Measurements from ENCODE around the gene TBC1D10A. TPM values are rescaled to one million over a fixed set of nuclear protein-coding genes. Genes with fewer than 3 reads are reported as not detected.
"Not testable (repeated sequence)": the region's sequence is repeated elsewhere in the genome, so short reads cannot be mapped to it uniquely, and the experiment has no call there.

Gene TBC1D10A
- polyA plus RNA-seq, 4 donors, result 8.5 to 16.3 (median 14.4) TPM

DNA sequence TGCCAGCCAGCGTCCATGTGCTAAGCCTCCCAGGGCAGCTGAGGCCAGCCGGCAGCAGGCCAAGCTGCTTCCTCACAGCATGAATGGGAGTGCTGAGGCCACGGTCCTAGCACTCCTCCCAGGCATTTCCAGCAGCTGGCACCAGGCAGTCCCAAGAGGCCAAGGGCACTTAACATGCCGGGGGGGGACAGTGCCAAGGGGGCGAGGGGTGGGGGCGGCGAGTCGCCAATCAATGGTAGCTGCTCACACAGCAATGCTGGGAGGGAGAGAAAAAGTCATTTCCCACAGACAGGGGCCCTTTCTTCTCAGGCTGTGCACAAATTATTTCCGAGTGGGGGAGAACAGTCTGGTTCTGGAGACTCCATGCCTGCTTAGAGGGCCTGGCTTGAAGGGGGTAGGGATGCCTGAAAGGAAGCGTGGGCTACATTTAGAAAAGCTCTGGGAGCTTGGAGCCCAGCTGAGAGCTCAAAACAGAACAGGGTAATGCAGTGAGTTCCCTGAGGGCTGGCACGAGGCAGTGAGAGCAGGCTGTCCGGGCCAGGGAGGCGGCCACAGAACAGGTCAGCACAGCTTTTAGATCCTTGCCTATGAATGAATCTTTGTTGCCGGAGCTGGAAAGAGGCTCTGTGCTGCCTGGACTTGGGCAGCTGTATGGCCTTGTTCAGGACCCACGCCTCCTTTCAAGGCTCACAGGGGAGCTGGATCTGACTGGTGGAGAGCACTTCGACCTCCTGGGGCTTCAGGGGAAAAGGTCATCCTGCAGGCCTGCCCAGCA is 14.4 kb upstream of the TBC1D10A start:
- no peak for DNase-seq
- Histone ChIP-seq H3K4me1 (ENCODE audit: control insufficient read depth in 3 of 3, insufficient read depth in 2 of 3, low read depth in 1 of 3, low read length in 2 of 3) (peaks cover 0 to 2% (median 0%) of the 10 kb centered on the region in 3 donors), H3K36me3 (ENCODE audit: control insufficient read depth in 3 of 3, insufficient read depth in 2 of 3, low read depth in 1 of 3, low read length in 3 of 3) (peaks cover 60 to 93% (median 70%) of the 10 kb centered on the region in 3 donors), H3K27ac (ENCODE audit: low read depth in 1 of 3, low read length in 2 of 3) (no peak overlapping the region), H3K9me3 (ENCODE audit: control insufficient read depth in 2 of 2, insufficient read depth in 1 of 2, low read depth in 1 of 2, low read length in 1 of 2) (no peaks in the 10 kb centered on the region), H3K4me3 (ENCODE audit: low read depth in 1 of 3, low read length in 3 of 3) (no peak overlapping the region), H3K27me3 (ENCODE audit: control insufficient read depth in 3 of 3, insufficient read depth in 3 of 3, low read length in 3 of 3) (no peaks in the 10 kb centered on the region)
- FAIRE-seq, result no peak
- WGBS, 3 donors, result 82 to 93% (median 88%) methylated on average over 14 to 16 of the region's 16 CpGs

DNA sequence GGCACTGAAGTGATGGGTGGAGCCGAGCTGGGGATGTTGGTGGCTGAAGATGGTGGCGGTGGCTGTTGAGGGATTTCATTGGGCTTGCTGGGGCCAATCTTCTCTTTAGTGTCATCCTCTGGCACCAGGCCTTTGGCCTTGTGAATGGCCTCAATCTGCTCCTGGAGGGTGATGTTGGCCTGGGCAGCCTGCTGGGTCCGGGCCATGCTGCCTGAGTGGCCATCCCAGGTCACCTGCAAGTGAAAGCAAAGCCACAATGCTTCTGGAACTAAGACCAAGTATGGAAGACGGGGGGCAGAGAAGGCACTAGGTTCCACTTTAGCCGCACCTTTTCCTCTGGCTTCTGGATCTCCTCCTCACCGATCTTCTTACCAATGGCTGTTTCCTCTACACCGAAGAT is 12.1 kb upstream of the TBC1D10A start:
- Histone ChIP-seq H3K4me1 (ENCODE audit: control insufficient read depth in 3 of 3, insufficient read depth in 2 of 3, low read depth in 1 of 3, low read length in 2 of 3) (peaks cover 0 to 2% (median 0%) of the 10 kb centered on the region in 3 donors), H3K9me3 (ENCODE audit: control insufficient read depth in 2 of 2, insufficient read depth in 1 of 2, low read depth in 1 of 2, low read length in 1 of 2) (no peaks in the 10 kb centered on the region), H3K27me3 (ENCODE audit: control insufficient read depth in 3 of 3, insufficient read depth in 3 of 3, low read length in 3 of 3) (no peaks in the 10 kb centered on the region), H3K27ac (ENCODE audit: low read depth in 1 of 3, low read length in 2 of 3) (no peak overlapping the region), H3K36me3 (ENCODE audit: control insufficient read depth in 3 of 3, insufficient read depth in 2 of 3, low read depth in 1 of 3, low read length in 3 of 3) (peaks cover 61 to 95% (median 69%) of the 10 kb centered on the region in 3 donors), H3K4me3 (ENCODE audit: low read depth in 1 of 3, low read length in 3 of 3) (no peak overlapping the region)
- no peak for FAIRE-seq
- WGBS, 3 donors, result 94 to 97% (median 97%) methylated on average over 7 of the region's 7 CpGs
- DNase-seq, result no peak

DNA sequence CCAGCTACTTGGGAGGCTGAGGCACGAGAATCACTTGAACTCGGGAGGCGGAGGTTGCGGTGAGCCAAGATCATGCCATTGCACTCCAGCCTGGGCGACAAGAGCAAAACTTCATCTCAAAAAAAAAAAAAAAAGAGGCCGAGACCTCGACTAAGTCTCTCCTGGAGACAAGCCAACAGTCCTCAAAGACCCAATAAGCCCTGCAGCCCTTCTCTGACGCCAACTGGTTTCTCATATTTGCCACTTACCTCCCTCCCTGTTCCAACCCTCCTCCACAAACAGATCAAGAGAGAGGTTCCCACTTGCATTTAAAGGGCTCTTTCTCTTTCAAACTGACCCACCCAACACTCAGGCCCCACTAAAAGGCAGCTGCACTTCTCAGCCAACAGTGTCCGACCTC is 11.6 kb upstream of the TBC1D10A start:
- not testable (repeated sequence) for H3K27ac ChIP-seq (ENCODE audit: low read depth in 1 of 3, low read length in 2 of 3); H3K9me3 ChIP-seq (ENCODE audit: control insufficient read depth in 2 of 2, insufficient read depth in 1 of 2, low read depth in 1 of 2, low read length in 1 of 2); FAIRE-seq; H3K4me1 ChIP-seq (ENCODE audit: control insufficient read depth in 3 of 3, insufficient read depth in 2 of 3, low read depth in 1 of 3, low read length in 2 of 3); H3K27me3 ChIP-seq (ENCODE audit: control insufficient read depth in 3 of 3, insufficient read depth in 3 of 3, low read length in 3 of 3); H3K4me3 ChIP-seq (ENCODE audit: low read depth in 1 of 3, low read length in 3 of 3); DNase-seq
- WGBS, 3 donors, result 87 to 90% (median 90%) methylated on average over 8 to 9 of the region's 9 CpGs
- H3K36me3 ChIP-seq (ENCODE audit: control insufficient read depth in 3 of 3, insufficient read depth in 2 of 3, low read depth in 1 of 3, low read length in 3 of 3), result peaks cover 63 to 96% (median 69%) of the 10 kb centered on the region in 3 donors

DNA sequence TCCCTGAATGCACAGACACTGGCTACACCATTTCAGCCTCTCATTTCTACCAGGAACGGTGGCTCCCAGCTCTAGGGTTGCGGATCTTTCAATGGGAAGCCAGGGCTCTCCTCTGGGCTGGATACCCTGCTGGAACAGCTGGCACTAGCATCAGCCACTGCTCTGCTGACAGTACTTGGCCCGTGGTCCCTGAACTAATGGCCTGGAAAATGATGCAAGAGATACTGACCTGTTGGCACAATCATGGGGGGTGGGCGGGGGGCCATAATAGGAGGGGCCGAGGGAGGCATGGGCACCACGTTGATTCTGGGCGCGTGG is 10.7 kb upstream of the TBC1D10A start:
- FAIRE-seq (no peak), DNase-seq (no peak)
- Histone ChIP-seq H3K9me3 (ENCODE audit: control insufficient read depth in 2 of 2, insufficient read depth in 1 of 2, low read depth in 1 of 2, low read length in 1 of 2) (no peaks in the 10 kb centered on the region), H3K4me1 (ENCODE audit: control insufficient read depth in 3 of 3, insufficient read depth in 2 of 3, low read depth in 1 of 3, low read length in 2 of 3) (peaks cover 0 to 2% (median 0%) of the 10 kb centered on the region in 3 donors), H3K36me3 (ENCODE audit: control insufficient read depth in 3 of 3, insufficient read depth in 2 of 3, low read depth in 1 of 3, low read length in 3 of 3) (peaks cover 65 to 97% (median 67%) of the 10 kb centered on the region in 3 donors), H3K27ac (ENCODE audit: low read depth in 1 of 3, low read length in 2 of 3) (no peak overlapping the region), H3K4me3 (ENCODE audit: low read depth in 1 of 3, low read length in 3 of 3) (no peak overlapping the region), H3K27me3 (ENCODE audit: control insufficient read depth in 3 of 3, insufficient read depth in 3 of 3, low read length in 3 of 3) (no peaks in the 10 kb centered on the region)
- 93 to 96% (median 95%) methylated on average over 8 of the region's 8 CpGs for whole genome bisulfite sequencing, 3 donors

DNA sequence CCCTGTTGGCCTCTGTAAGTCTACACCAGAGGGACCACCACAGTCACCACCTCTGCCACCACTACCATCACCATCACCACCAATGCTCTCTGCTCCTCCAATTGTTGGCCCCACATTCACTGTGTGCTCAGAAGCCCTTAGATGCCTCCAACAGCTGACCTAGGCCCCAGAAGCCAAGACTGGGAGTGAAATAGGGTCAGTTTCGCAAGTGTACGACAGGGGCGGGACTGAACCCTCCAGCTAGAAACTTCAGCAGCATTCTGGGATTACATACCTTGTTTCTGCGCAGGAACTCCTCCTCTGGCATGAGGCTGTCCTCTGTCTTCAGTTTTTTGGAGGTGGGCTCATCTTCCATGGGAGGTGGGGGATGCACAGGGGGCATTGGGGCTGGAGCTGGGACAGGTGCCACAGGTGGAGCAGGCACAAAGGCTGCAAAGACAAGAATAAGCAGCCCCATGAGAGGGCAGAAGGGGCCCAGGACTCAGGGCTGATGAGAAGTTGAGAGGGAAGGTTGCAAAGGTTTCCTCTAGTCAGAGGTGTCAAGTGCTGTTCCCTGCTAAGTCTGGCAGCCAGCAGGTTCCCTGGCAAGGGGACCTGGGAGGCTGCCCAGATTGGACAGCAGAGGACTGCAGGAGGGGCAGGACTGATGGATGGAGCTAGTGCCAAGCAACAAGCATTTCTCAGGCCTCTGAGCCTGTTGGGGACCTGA is 10.2 kb upstream of the TBC1D10A start:
- H3K27me3 ChIP-seq (ENCODE audit: control insufficient read depth in 3 of 3, insufficient read depth in 3 of 3, low read length in 3 of 3), result no peaks in the 10 kb centered on the region
- FAIRE-seq (no peak), DNase-seq (no peak)
- H3K27ac ChIP-seq (ENCODE audit: low read depth in 1 of 3, low read length in 2 of 3), result no peak overlapping the region
- H3K36me3 ChIP-seq (ENCODE audit: control insufficient read depth in 3 of 3, insufficient read depth in 2 of 3, low read depth in 1 of 3, low read length in 3 of 3), result peaks cover 63 to 94% (median 65%) of the 10 kb centered on the region in 3 donors
- H3K4me3 ChIP-seq (ENCODE audit: low read depth in 1 of 3, low read length in 3 of 3), result no peak overlapping the region
- H3K4me1 ChIP-seq (ENCODE audit: control insufficient read depth in 3 of 3, insufficient read depth in 2 of 3, low read depth in 1 of 3, low read length in 2 of 3), result no peaks in the 10 kb centered on the region
- WGBS, 3 donors, result 95 to 100% (median 96%) methylated on average over 4 of the region's 4 CpGs
- no peaks in the 10 kb centered on the region for H3K9me3 ChIP-seq (ENCODE audit: control insufficient read depth in 2 of 2, insufficient read depth in 1 of 2, low read depth in 1 of 2, low read length in 1 of 2)

DNA sequence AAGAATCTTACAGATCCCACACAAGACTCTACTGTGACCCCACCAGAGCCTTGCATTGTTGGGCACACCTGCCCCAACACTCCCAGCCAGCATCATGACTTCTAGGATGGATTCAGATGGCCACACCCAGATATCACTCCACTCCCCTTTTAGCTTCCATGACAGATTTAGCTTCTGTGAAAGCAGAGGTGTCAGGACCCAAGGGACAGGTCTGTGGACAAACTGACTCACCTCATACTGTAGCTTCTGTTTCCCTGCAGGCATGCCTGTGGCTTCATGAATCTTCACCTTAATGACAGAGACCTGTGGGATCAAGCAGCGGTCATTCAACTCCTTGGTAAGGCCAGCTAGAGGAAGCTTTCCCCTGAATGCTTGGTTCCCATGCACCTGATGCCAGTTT is 8.5 kb upstream of the TBC1D10A start:
- Histone ChIP-seq H3K9me3 (ENCODE audit: control insufficient read depth in 2 of 2, insufficient read depth in 1 of 2, low read depth in 1 of 2, low read length in 1 of 2) (no peaks in the 10 kb centered on the region), H3K4me1 (ENCODE audit: control insufficient read depth in 3 of 3, insufficient read depth in 2 of 3, low read depth in 1 of 3, low read length in 2 of 3) (no peaks in the 10 kb centered on the region), H3K27me3 (ENCODE audit: control insufficient read depth in 3 of 3, insufficient read depth in 3 of 3, low read length in 3 of 3) (no peaks in the 10 kb centered on the region), H3K36me3 (ENCODE audit: control insufficient read depth in 3 of 3, insufficient read depth in 2 of 3, low read depth in 1 of 3, low read length in 3 of 3) (peaks cover 51 to 88% (median 55%) of the 10 kb centered on the region in 3 donors), H3K4me3 (ENCODE audit: low read depth in 1 of 3, low read length in 3 of 3) (no peak overlapping the region), H3K27ac (ENCODE audit: low read depth in 1 of 3, low read length in 2 of 3) (no peak overlapping the region)
- FAIRE-seq, result no peak
- DNase-seq, result no peak
- WGBS, 3 donors, result 95 to 100% (median 100%) methylated on average over 1 of the region's 1 CpG

DNA sequence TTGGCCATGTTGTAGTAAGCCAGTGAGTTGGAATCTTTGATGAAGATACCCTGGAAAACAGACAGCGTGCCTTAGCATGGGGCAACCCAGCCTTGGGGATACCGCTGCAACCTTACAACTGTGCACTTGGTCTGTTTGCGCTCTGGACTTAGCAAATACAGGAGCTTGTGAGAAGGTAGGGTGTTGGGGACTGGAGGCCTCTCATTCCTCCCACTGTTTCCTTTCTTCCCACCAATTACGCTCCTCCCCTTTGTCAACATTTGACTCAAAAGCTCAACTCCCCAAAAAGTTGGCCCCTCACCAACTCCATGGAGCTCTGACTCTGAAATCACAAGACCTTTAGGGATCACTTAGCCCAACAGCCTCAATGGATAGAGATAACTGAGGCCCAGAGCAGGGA is 7.9 kb upstream of the TBC1D10A start:
- peaks cover 45 to 84% (median 53%) of the 10 kb centered on the region in 3 donors for H3K36me3 ChIP-seq (ENCODE audit: control insufficient read depth in 3 of 3, insufficient read depth in 2 of 3, low read depth in 1 of 3, low read length in 3 of 3)
- 95 to 98% (median 98%) methylated on average over 4 of the region's 4 CpGs for WGBS, 3 donors
- H3K27me3 ChIP-seq (ENCODE audit: control insufficient read depth in 3 of 3, insufficient read depth in 3 of 3, low read length in 3 of 3), result no peaks in the 10 kb centered on the region
- H3K27ac ChIP-seq (ENCODE audit: low read depth in 1 of 3, low read length in 2 of 3), result no peak overlapping the region
- no peak overlapping the region for H3K4me3 ChIP-seq (ENCODE audit: low read depth in 1 of 3, low read length in 3 of 3)
- DNase-seq, result no peak
- H3K4me1 ChIP-seq (ENCODE audit: control insufficient read depth in 3 of 3, insufficient read depth in 2 of 3, low read depth in 1 of 3, low read length in 2 of 3), result no peaks in the 10 kb centered on the region
- no peaks in the 10 kb centered on the region for H3K9me3 ChIP-seq (ENCODE audit: control insufficient read depth in 2 of 2, insufficient read depth in 1 of 2, low read depth in 1 of 2, low read length in 1 of 2)
- no peak for FAIRE-seq

DNA sequence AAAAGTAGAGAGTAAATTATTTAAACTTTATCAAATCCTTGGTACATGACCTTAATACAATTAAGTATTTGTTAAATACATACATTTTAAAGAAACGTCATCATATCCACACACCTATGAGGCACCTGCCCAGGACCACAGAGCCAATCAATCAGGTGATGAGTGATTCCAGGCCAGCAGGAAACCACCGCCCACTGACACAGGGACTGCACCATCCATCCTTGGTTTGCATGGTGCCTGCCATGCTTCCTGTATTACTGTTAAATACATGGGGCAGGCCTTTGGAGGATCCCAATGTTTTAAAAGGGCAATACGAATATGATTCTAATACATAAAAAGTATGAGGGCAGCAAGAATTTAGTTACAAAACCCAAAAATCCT is 7.0 kb upstream of the TBC1D10A start:
- Histone ChIP-seq H3K4me1 (ENCODE audit: control insufficient read depth in 3 of 3, insufficient read depth in 2 of 3, low read depth in 1 of 3, low read length in 2 of 3) (no peaks in the 10 kb centered on the region), H3K27me3 (ENCODE audit: control insufficient read depth in 3 of 3, insufficient read depth in 3 of 3, low read length in 3 of 3) (no peaks in the 10 kb centered on the region), H3K9me3 (ENCODE audit: control insufficient read depth in 2 of 2, insufficient read depth in 1 of 2, low read depth in 1 of 2, low read length in 1 of 2) (no peaks in the 10 kb centered on the region), H3K27ac (ENCODE audit: low read depth in 1 of 3, low read length in 2 of 3) (no peak overlapping the region), H3K36me3 (ENCODE audit: control insufficient read depth in 3 of 3, insufficient read depth in 2 of 3, low read depth in 1 of 3, low read length in 3 of 3) (peaks cover 40 to 77% (median 48%) of the 10 kb centered on the region in 3 donors), H3K4me3 (ENCODE audit: low read depth in 1 of 3, low read length in 3 of 3) (no peak overlapping the region)
- no peak for DNase-seq
- WGBS, 3 donors, result 85 to 91% (median 87%) methylated on average over 3 of the region's 3 CpGs
- no peak for FAIRE-seq
